ENCODE measurements around the gene XAGE3.

DNA sequence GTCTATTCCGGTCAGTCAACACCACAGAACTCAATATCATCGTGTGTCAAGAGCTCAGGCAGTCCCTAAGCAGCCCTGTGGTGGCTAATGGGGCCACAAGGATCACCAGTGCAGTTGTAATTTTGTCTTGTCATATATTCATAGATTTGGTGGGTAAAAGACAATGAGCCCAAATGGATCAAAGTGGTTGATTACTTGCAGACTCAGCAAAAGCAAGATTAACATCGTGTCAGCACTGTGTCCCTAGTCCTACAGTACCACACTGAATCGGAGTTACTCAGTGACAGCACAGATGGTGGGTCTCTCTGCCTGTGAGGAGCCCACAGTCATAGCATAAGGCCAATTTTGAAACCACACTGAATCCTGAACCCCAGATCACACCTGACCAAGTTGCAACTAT, 48.1 kb downstream of the XAGE3 start:
- TF ChIP-seq, protein P1, sequence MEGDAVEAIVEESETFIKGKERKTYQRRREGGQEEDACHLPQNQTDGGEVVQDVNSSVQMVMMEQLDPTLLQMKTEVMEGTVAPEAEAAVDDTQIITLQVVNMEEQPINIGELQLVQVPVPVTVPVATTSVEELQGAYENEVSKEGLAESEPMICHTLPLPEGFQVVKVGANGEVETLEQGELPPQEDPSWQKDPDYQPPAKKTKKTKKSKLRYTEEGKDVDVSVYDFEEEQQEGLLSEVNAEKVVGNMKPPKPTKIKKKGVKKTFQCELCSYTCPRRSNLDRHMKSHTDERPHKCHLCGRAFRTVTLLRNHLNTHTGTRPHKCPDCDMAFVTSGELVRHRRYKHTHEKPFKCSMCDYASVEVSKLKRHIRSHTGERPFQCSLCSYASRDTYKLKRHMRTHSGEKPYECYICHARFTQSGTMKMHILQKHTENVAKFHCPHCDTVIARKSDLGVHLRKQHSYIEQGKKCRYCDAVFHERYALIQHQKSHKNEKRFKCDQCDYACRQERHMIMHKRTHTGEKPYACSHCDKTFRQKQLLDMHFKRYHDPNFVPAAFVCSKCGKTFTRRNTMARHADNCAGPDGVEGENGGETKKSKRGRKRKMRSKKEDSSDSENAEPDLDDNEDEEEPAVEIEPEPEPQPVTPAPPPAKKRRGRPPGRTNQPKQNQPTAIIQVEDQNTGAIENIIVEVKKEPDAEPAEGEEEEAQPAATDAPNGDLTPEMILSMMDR (IDR thresholded peaks at IDR 0.05), result no peak
- no peak for TF ChIP-seq POLR2A (IDR thresholded peaks at IDR 0.05)

Measured in right lobe of liver (tissue), 4 donors.